Measurements from ENCODE around the gene EXOC1. TPM values are rescaled to one million over a fixed set of nuclear protein-coding genes. Genes with fewer than 3 reads are reported as not detected.

EXOC1 gene
- total and polyA plus RNA-seq, 2 of the 4 experiments (the other 2 are of a cell fraction): 19.9 to 49.5 TPM

DNA sequence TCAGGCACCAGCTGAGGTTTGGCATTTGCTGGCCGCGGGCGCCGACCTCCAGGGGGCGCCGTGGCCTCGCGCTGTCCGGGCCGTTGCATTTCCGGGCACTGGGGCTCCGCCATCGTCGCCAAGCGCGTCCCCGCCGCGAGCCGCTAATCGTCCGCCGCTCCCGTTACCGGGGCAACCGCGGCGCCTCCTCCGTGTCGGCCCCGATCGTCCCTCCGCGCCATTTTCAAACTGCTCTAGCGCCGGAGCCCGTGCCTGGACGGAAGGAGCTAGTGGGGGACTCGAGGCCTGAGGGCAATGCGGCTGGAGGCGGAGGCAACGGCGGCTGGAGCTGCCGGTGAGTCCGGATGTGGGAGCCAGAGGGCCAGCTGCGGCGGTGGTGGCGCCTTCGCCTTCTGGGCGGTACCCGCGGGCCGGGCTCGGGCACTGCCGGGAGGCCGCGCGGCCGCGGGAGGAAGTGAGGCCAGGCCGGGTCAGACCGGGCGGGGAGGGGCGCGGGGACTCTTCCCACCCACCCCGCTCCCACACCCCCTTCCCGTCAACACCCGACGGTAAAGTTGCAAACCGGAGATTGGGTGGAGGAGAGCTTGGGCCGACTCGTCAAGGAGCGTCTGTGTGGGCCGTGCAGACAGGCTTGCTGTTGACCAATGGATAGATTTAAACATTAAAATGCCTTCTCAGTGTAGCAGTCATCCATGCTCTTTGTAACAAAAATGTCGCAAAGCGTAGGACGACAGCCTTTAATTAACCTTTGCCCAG lies 95.5 kb downstream of the EXOC1 start, which contains the start of gene CEP135 (continued):
- TF ChIP-seq RFX5 (IDR thresholded peaks at IDR 0.05; ENCODE audit: low read depth, low read length): no peak
- TF ChIP-seq MAFK (IDR thresholded peaks at IDR 0.05; ENCODE audit: low read depth, low read length): no peak
- TF ChIP-seq CHD1 (IDR thresholded peaks at IDR 0.05; ENCODE audit: low read depth, low read length): no peak; the same call in 1 of the 2 replicates

DNA sequence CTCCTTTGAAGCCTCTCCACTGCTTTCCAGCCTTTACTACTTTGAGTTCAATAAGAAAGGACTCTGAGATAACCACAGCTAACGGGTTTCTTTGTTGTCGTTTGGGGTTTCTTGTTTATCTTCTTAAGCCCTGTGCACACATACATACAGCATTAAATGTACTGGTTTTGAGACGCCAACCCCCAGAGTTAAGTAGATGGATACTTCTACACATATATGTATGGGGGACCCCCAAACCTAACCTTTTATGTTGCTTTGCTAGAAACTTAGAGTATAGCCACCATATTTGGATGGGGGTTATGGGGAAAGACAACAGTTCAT lies 96.0 kb downstream of the EXOC1 start:
- peak overlapping the region; percentile 40 for H3K18ac ChIP-seq (ENCODE audit: low read depth, low read length)
- CTCF ChIA-PET: interaction anchor here (0.6 to 2.4 kb wide), 13 partner anchors 8 to 612 kb away, joined by 3 to 11 read pairs (median 3); no protein-coding TSS in a partner anchor
- H3K56ac ChIP-seq (ENCODE audit: extremely low read depth, insufficient read depth, low read length): peak overlapping the region; percentile 96
- 0 out of 2 replicates have a peak, but pooled peaks cover 3% of the 10 kb centered on the region for H4K20me1 ChIP-seq (ENCODE audit: insufficient read depth, low read length)
- peaks cover 11 to 29% of the 10 kb centered on the region in 2 experiments for H3K79me1 ChIP-seq (ENCODE audit: low read depth in 1 of 2, low read length in 2 of 2)
- dilution Hi-C loops (cut with HindIII; ENCODE audit: low sequenced_read_pairs, unreplicated experiment) (no loop called here), in situ Hi-C loops (cut with MboI; ENCODE audit: low sequenced_read_pairs) (no loop called here), intact Hi-C loops (cut with micrococcal nuclease) (loop anchor here (1.0 to 2.0 kb wide), 4 partner anchors 17 to 437 kb away; partner anchors contain the start of gene AASDH)
- POLR2A ChIA-PET (ENCODE audit: unreplicated experiment): interaction anchor here (0.6 to 0.9 kb wide), 2 partner anchors 15 to 17 kb away, joined by 3 to 8 read pairs; no protein-coding TSS in a partner anchor
- peak overlapping the region; percentile 94 for H2BK5ac ChIP-seq (ENCODE audit: low read depth, low read length, poor library complexity, severe bottlenecking)
- H3K14ac ChIP-seq (replicated peaks; ENCODE audit: low read depth, low read length): peak overlapping the region; percentile 95
- H3K4me1 ChIP-seq (ENCODE audit: control insufficient read depth, insufficient read depth, low read length): peaks cover 6% of the 10 kb centered on the region
- DNase-seq (no peak), ATAC-seq (ENCODE audit: low read depth) (no peak)
- H2BK20ac ChIP-seq (ENCODE audit: low read depth, low read length): peak overlapping the region; percentile 63; the same call in 1 of the 2 replicates
- peak overlapping the region; percentile 97 for H3K27ac ChIP-seq (ENCODE audit: insufficient read depth, low read length)
- H3K36me3 ChIP-seq (ENCODE audit: control insufficient read depth, insufficient read depth, low read length): peaks cover 1% of the 10 kb centered on the region; the same call in 1 of the 2 replicates
- H4K8ac ChIP-seq (ENCODE audit: low read depth in 2 of 2, low read length in 2 of 2): peak overlapping the region; percentile 81 to 91
- peak overlapping the region; percentile 79 for H3K4me3 ChIP-seq (ENCODE audit: insufficient read depth, low read depth, low read length)
- no peaks in the 10 kb centered on the region for H3K9me3 ChIP-seq (ENCODE audit: control insufficient read depth, insufficient read depth, low read length)
- H4K5ac ChIP-seq (ENCODE audit: low read depth, low read length): peak overlapping the region; percentile 11
- H2AK5ac ChIP-seq (ENCODE audit: low read depth, low read length): peak overlapping the region; percentile 40; the same call in 1 of the 2 replicates
- H2BK15ac ChIP-seq (ENCODE audit: low read depth, low read length): peak overlapping the region; percentile 82; the same call in 2 of the 3 replicates
- H2AK9ac ChIP-seq (replicated peaks; ENCODE audit: low read depth, low read length, poor library complexity): peak overlapping the region; percentile 83
- BruUV-seq (replicated peaks): no TSS peak
- H3K9me1 ChIP-seq (ENCODE audit: insufficient read depth, low read length): no peaks in the 10 kb centered on the region
- H3K4me2 ChIP-seq (ENCODE audit: low read depth, low read length): peak overlapping the region; percentile 79
- no peaks in the 10 kb centered on the region for H3K27me3 ChIP-seq (ENCODE audit: control insufficient read depth, insufficient read depth, low read length)
- peak overlapping the region; percentile 89 for H3K4ac ChIP-seq (ENCODE audit: low read depth, low read length)
- H4K91ac ChIP-seq (ENCODE audit: insufficient read depth, low read depth, low read length): peak overlapping the region; percentile 77
- H2AFZ ChIP-seq (replicated peaks; ENCODE audit: low read length, poor library complexity): peak overlapping the region; percentile 98
- peak overlapping the region; percentile 96 for H3K9ac ChIP-seq (ENCODE audit: low read depth, low read length)
- WGBS, 2 experiments (ENCODE audit: extremely low coverage in 2 of 2, insufficient read length in 1 of 2): no CpG with 5 or more reads among the region's 3 CpGs
- peak overlapping the region; percentile 96 for H3K23ac ChIP-seq (ENCODE audit: low read depth, low read length)
- peak overlapping the region; percentile 76 for H2BK120ac ChIP-seq (ENCODE audit: low read depth, low read length)
- TF ChIP-seq, protein P1, sequence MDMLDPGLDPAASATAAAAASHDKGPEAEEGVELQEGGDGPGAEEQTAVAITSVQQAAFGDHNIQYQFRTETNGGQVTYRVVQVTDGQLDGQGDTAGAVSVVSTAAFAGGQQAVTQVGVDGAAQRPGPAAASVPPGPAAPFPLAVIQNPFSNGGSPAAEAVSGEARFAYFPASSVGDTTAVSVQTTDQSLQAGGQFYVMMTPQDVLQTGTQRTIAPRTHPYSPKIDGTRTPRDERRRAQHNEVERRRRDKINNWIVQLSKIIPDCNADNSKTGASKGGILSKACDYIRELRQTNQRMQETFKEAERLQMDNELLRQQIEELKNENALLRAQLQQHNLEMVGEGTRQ (IDR thresholded peaks at IDR 0.05; ENCODE audit: low read depth, low read length): no peak
- no peak for TF ChIP-seq MXI1 (IDR thresholded peaks at IDR 0.05; ENCODE audit: borderline replicate concordance, low read depth, low read length)
- no peak for TF ChIP-seq RCOR1 (IDR thresholded peaks at IDR 0.05; ENCODE audit: insufficient replicate concordance, low read length)
- TF ChIP-seq, protein P2, sequence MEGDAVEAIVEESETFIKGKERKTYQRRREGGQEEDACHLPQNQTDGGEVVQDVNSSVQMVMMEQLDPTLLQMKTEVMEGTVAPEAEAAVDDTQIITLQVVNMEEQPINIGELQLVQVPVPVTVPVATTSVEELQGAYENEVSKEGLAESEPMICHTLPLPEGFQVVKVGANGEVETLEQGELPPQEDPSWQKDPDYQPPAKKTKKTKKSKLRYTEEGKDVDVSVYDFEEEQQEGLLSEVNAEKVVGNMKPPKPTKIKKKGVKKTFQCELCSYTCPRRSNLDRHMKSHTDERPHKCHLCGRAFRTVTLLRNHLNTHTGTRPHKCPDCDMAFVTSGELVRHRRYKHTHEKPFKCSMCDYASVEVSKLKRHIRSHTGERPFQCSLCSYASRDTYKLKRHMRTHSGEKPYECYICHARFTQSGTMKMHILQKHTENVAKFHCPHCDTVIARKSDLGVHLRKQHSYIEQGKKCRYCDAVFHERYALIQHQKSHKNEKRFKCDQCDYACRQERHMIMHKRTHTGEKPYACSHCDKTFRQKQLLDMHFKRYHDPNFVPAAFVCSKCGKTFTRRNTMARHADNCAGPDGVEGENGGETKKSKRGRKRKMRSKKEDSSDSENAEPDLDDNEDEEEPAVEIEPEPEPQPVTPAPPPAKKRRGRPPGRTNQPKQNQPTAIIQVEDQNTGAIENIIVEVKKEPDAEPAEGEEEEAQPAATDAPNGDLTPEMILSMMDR (conservative IDR thresholded peaks at IDR 0.05; ENCODE audit: low read depth, low read length): no peak
- TF ChIP-seq, protein P3, sequence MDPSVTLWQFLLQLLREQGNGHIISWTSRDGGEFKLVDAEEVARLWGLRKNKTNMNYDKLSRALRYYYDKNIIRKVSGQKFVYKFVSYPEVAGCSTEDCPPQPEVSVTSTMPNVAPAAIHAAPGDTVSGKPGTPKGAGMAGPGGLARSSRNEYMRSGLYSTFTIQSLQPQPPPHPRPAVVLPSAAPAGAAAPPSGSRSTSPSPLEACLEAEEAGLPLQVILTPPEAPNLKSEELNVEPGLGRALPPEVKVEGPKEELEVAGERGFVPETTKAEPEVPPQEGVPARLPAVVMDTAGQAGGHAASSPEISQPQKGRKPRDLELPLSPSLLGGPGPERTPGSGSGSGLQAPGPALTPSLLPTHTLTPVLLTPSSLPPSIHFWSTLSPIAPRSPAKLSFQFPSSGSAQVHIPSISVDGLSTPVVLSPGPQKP (IDR thresholded peaks at IDR 0.05; ENCODE audit: borderline replicate concordance, low read depth, low read length): no peak
- TF ChIP-seq MAZ (IDR thresholded peaks at IDR 0.05; ENCODE audit: borderline replicate concordance, low read depth, low read length): no peak
- no peak for TF ChIP-seq SMC3 (IDR thresholded peaks at IDR 0.05; ENCODE audit: low read depth, low read length)
- TF ChIP-seq RFX5 (IDR thresholded peaks at IDR 0.05; ENCODE audit: low read depth, low read length): no peak
- TF ChIP-seq NFE2L2 (IDR thresholded peaks at IDR 0.05; ENCODE audit: low read depth, low read length): no peak
